H9 (cell line): ENCODE results near the gene PAOX. TPM values are rescaled to one million over a fixed set of nuclear protein-coding genes. Genes with fewer than 3 reads are reported as not detected.
"Not testable (repeated sequence)": the region's sequence is repeated elsewhere in the genome, so short reads cannot be mapped to it uniquely, and the experiment has no call there.

Experiments used
- DNase-seq: peaks from one replicate; pipeline ENCODE4 v3.0.0-alpha.2; 2017
- H2AFZ ChIP-seq: one replicate; pipeline ENCODE4 v1.6.1; 2013; ENCODE audit warnings: mild to moderate bottlenecking, low read length, control low read depth, moderate library complexity
- H2AK5ac ChIP-seq: 2 replicates; pipeline ENCODE4 v1.6.1; 2013; ENCODE audit warnings: low read length, control low read depth, mixed read lengths; ENCODE audit not compliant: insufficient read length
- H2BK120ac ChIP-seq: one replicate; pipeline ENCODE4 v1.6.1; 2013; ENCODE audit warnings: low read depth, mild to moderate bottlenecking, low read length, control low read depth, inconsistent platforms; ENCODE audit not compliant: poor library complexity, severe bottlenecking
- H2BK12ac ChIP-seq: 2 replicates; pipeline ENCODE4 v1.6.1; 2013; ENCODE audit warnings: low read length, control low read depth, mixed read lengths, low read depth; ENCODE audit not compliant: insufficient read length
- H2BK15ac ChIP-seq: 2 replicates; pipeline ENCODE4 v1.6.1; 2013; ENCODE audit warnings: low read depth, low read length, control low read depth
- H2BK20ac ChIP-seq: one replicate; pipeline ENCODE4 v1.6.1; 2013; ENCODE audit warnings: low read depth, mild to moderate bottlenecking, low read length, control low read depth, inconsistent platforms; ENCODE audit not compliant: poor library complexity, severe bottlenecking
- H2BK5ac ChIP-seq: 2 replicates; pipeline ENCODE4 v1.6.1; 2013; ENCODE audit warnings: low read length, control low read depth, mixed read lengths; ENCODE audit not compliant: insufficient read length
- H3K14ac ChIP-seq: 2 replicates; pipeline ENCODE4 v1.6.1; 2013; ENCODE audit warnings: low read length, control low read depth; ENCODE audit not compliant: insufficient read depth
- H3K18ac ChIP-seq: 2 replicates; pipeline ENCODE4 v1.6.1; 2013; ENCODE audit warnings: low read depth, mild to moderate bottlenecking, mixed read lengths, low read length, control low read depth; ENCODE audit not compliant: insufficient read length
- H3K23ac ChIP-seq: 2 replicates; pipeline ENCODE4 v1.6.1; 2013; ENCODE audit warnings: low read length, control low read depth, mixed read lengths, low read depth; ENCODE audit not compliant: insufficient read length
- H3K23me2 ChIP-seq: 2 replicates; pipeline ENCODE4 v1.6.1; 2013; ENCODE audit warnings: low read depth, mild to moderate bottlenecking, mixed read lengths, low read length, control low read depth; ENCODE audit not compliant: insufficient read length, poor library complexity, severe bottlenecking
- H3K27ac ChIP-seq: 2 replicates; pipeline ENCODE4 v1.5.1; 2013; ENCODE audit warnings: low read length, control low read depth, mixed read lengths, low read depth; ENCODE audit not compliant: insufficient read length
- H3K27me3 ChIP-seq: 2 replicates; pipeline ENCODE4 v1.6.1; 2013; ENCODE audit warnings: low read length, control low read depth, inconsistent platforms; ENCODE audit not compliant: insufficient read depth
- H3K4ac ChIP-seq: 2 replicates; pipeline ENCODE4 v1.6.1; 2013; ENCODE audit warnings: low read depth, mild to moderate bottlenecking, control low read depth, inconsistent platforms, low read length, moderate library complexity
- H3K4me1 ChIP-seq: 2 replicates; pipeline ENCODE4 v1.6.1; 2013; ENCODE audit warnings: low read length, control low read depth, inconsistent platforms; ENCODE audit not compliant: insufficient read depth
- H3K4me2 ChIP-seq: 2 replicates; pipeline ENCODE4 v1.6.1; 2013; ENCODE audit warnings: low read length, control low read depth, mixed read lengths; ENCODE audit not compliant: insufficient read length, insufficient read depth
- H3K56ac ChIP-seq: 2 replicates; pipeline ENCODE4 v1.6.1; 2013; ENCODE audit warnings: low read depth, mild to moderate bottlenecking, mixed read lengths, low read length, control low read depth; ENCODE audit not compliant: insufficient read length
- H3K79me1 ChIP-seq: 2 replicates; pipeline ENCODE4 v1.6.1; 2013; ENCODE audit warnings: low read depth, mild to moderate bottlenecking, moderate library complexity, low read length, control low read depth, inconsistent platforms; ENCODE audit not compliant: insufficient read depth, poor library complexity, severe bottlenecking
- H3K79me2 ChIP-seq: 2 replicates; pipeline ENCODE4 v1.6.1; 2013; ENCODE audit warnings: low read length, control low read depth, inconsistent platforms; ENCODE audit not compliant: insufficient read depth
- H3K9ac ChIP-seq: 2 replicates; pipeline ENCODE4 v1.6.1; 2013; ENCODE audit warnings: low read length, control low read depth, mixed read lengths; ENCODE audit not compliant: insufficient read length; ENCODE audit errors: extremely low read depth
- H3K9me3 ChIP-seq: one replicate; pipeline ENCODE4 v1.6.1; 2013; ENCODE audit warnings: low read depth, low read length, inconsistent platforms; ENCODE audit not compliant: control insufficient read depth
- H3T11ph ChIP-seq: one replicate; pipeline ENCODE4 v1.6.1; 2013; ENCODE audit warnings: mild to moderate bottlenecking, low read length, control low read depth, inconsistent platforms
- H4K20me1 ChIP-seq: one replicate; pipeline ENCODE4 v1.6.1; 2013; ENCODE audit not compliant: control insufficient read depth, insufficient read length, insufficient read depth
- H4K5ac ChIP-seq: 2 replicates; pipeline ENCODE4 v1.6.1; 2013; ENCODE audit warnings: low read depth, mild to moderate bottlenecking, mixed read lengths, low read length, control low read depth; ENCODE audit not compliant: insufficient read length
- H4K8ac ChIP-seq: replicated peaks from 2 replicates; pipeline ENCODE4 v1.6.1; 2013; ENCODE audit warnings: low read length, control low read depth, mixed read lengths, low read depth; ENCODE audit not compliant: insufficient read length
- H4K91ac ChIP-seq: 2 replicates; pipeline ENCODE4 v1.6.1; 2013; ENCODE audit warnings: low read depth, mild to moderate bottlenecking, moderate library complexity, mixed read lengths, low read length, control low read depth; ENCODE audit not compliant: insufficient read length
- H3K27ac Mint-ChIP-seq, 3 experiments: 2 replicates in 2 of 3; 3 replicates in 1 of 3; pipeline ENCODE4 v1.8.0; 2020 to 2021; ENCODE audit warnings: mixed read lengths in 3 of 3, mild to moderate bottlenecking in 1 of 3, moderate library complexity in 1 of 3
- H3K27me3 Mint-ChIP-seq: 2 replicates; pipeline ENCODE4 v1.8.0; 2021; ENCODE audit warnings: low read depth, mild to moderate bottlenecking, moderate library complexity, mixed read lengths
- H3K36me3 Mint-ChIP-seq, 3 experiments: 2 replicates in 2 of 3; 3 replicates in 1 of 3; pipeline ENCODE4 v1.8.0; 2020 to 2021; ENCODE audit warnings: low read depth in 3 of 3, mixed read lengths in 3 of 3; ENCODE audit not compliant: insufficient read depth in 1 of 3
- H3K4me1 Mint-ChIP-seq, 2 experiments: 2 replicates each; pipeline ENCODE4 v1.8.0; 2020; ENCODE audit warnings: mixed read lengths in 2 of 2
- H3K4me3 Mint-ChIP-seq, 2 experiments: 2 replicates in 1 of 2; 3 replicates in 1 of 2; pipeline ENCODE4 v1.8.0; 2020 to 2021; ENCODE audit warnings: mild to moderate bottlenecking in 2 of 2, mixed read lengths in 2 of 2, moderate library complexity in 1 of 2
- H3K9me3 Mint-ChIP-seq, 2 experiments: 2 replicates in 1 of 2; 3 replicates in 1 of 2; pipeline ENCODE4 v1.8.0; 2020; ENCODE audit warnings: mild to moderate bottlenecking in 2 of 2, mixed read lengths in 2 of 2, moderate library complexity in 1 of 2
- WGBS: extraction: QIAGEN DNeasy Blood & Tissue Kit; methylation state at CpG from one replicate; pipeline ENCODE4 v1.1.7; 2013; ENCODE audit warnings: missing lambda C conversion rate, low lambda C conversion rate, mixed read lengths; ENCODE audit not compliant: insufficient read length; ENCODE audit errors: extremely low coverage; 5-methylcytosine and 5-hydroxymethylcytosine counted together
- total RNA-seq: library from RNA; stranded (reverse); gene quantifications from 2 replicates; pipeline ENCODE4 v1.2.1, GENCODE V29; 2021

Gene PAOX
- total RNA-seq, 1 experiment from 2014 or later = 5.6 TPM

GRCh38 chr10:133431888-133432613 lies 53.0 kb downstream of the PAOX start:
- not testable (repeated sequence) for H3K36me3 Mint-ChIP-seq
- WGBS = no CpG with 5 or more reads among the region's 9 CpGs

GRCh38 chr10:133432789-133433188 lies 53.7 kb downstream of the PAOX start:
- WGBS = no CpG with 5 or more reads among the region's 25 CpGs
- H2AK5ac ChIP-seq, H2AFZ ChIP-seq, H3K27ac Mint-ChIP-seq, H3K36me3 Mint-ChIP-seq, H3K18ac ChIP-seq, H4K20me1 ChIP-seq, DNase-seq, H2BK12ac ChIP-seq, H3K23ac ChIP-seq, H3T11ph ChIP-seq, H3K27me3 Mint-ChIP-seq, H3K79me1 ChIP-seq, H2BK120ac ChIP-seq, H3K23me2 ChIP-seq, H3K27me3 ChIP-seq, H4K5ac ChIP-seq, H3K27ac ChIP-seq, H4K91ac ChIP-seq, H3K56ac ChIP-seq, H3K4me3 Mint-ChIP-seq, H3K9ac ChIP-seq, H2BK20ac ChIP-seq, H3K4me1 ChIP-seq, H3K79me2 ChIP-seq, H3K4me2 ChIP-seq, H3K14ac ChIP-seq, H4K8ac ChIP-seq, H2BK15ac ChIP-seq, H3K4me1 Mint-ChIP-seq, H3K4ac ChIP-seq, H3K9me3 ChIP-seq, H2BK5ac ChIP-seq: not testable (repeated sequence)
- peaks cover 34 to 42% of the 10 kb centered on the region in 2 experiments for H3K9me3 Mint-ChIP-seq

More at GRCh38 chr10:133431888-133432613, 53.0 kb downstream of the PAOX start:
- H3K27me3 Mint-ChIP-seq, H2BK20ac ChIP-seq, H3K14ac ChIP-seq, H3K23me2 ChIP-seq, H2AFZ ChIP-seq, H3K9ac ChIP-seq, H2BK15ac ChIP-seq, H3K4me3 Mint-ChIP-seq, H4K91ac ChIP-seq, H3K9me3 ChIP-seq, H3T11ph ChIP-seq, H3K18ac ChIP-seq, H2AK5ac ChIP-seq, H3K23ac ChIP-seq, H2BK5ac ChIP-seq, H4K5ac ChIP-seq, H4K8ac ChIP-seq, H2BK120ac ChIP-seq, H3K4me1 Mint-ChIP-seq, H3K4ac ChIP-seq, H3K27me3 ChIP-seq, H3K56ac ChIP-seq, H3K27ac ChIP-seq, H3K79me2 ChIP-seq, H3K4me2 ChIP-seq, H2BK12ac ChIP-seq, H3K27ac Mint-ChIP-seq, H4K20me1 ChIP-seq, H3K79me1 ChIP-seq, H3K4me1 ChIP-seq, DNase-seq: not testable (repeated sequence)
- peaks cover 30 to 38% of the 10 kb centered on the region in 2 experiments for H3K9me3 Mint-ChIP-seq
